WTC11 (cell line): ENCODE results near the gene SPACA7. TPM values are rescaled to one million over a fixed set of nuclear protein-coding genes. Genes with fewer than 3 reads are reported as not detected.

Experiments used
- ATAC-seq: fragments of 200-7000 bp; cut with Tn5 transposase; 2 replicates; pipeline ENCODE4 v1.10.0; 2021; ENCODE audit warnings: mild to moderate bottlenecking, moderate library complexity
- CTCF ChIA-PET: fragments of 300-600 bp; sonication (Branson Sonifier 250); formaldehyde crosslinking; loops from one replicate; lab custom pipeline; 2021; ENCODE audit warnings: antibody characterized with exemption; lab: Charles Lee
- POLR2A ChIA-PET: fragments of 350-600 bp; sonication (Branson Sonifier 250); formaldehyde crosslinking; loops from one replicate; lab custom pipeline; 2021; ENCODE audit warnings: antibody characterized with exemption; lab: Charles Lee
- DNase-seq: peaks from one replicate; pipeline ENCODE4 v3.0.0; 2021; ENCODE audit warnings: low spot score
- H3K27ac Mint-ChIP-seq: 2 replicates; pipeline ENCODE4 v1.8.0; 2021; ENCODE audit warnings: mixed read lengths
- H3K27me3 Mint-ChIP-seq: 2 replicates; pipeline ENCODE4 v1.8.0; 2021; ENCODE audit warnings: low read depth, mild to moderate bottlenecking, moderate library complexity, mixed read lengths
- H3K36me3 Mint-ChIP-seq: 2 replicates; pipeline ENCODE4 v1.8.0; 2021; ENCODE audit warnings: mixed read lengths
- H3K4me1 Mint-ChIP-seq: 2 replicates; pipeline ENCODE4 v1.8.0; 2022; ENCODE audit warnings: mixed read lengths
- H3K4me3 Mint-ChIP-seq: 2 replicates; pipeline ENCODE4 v1.8.0; 2021; ENCODE audit warnings: mild to moderate bottlenecking, moderate library complexity, mixed read lengths
- H3K9me3 Mint-ChIP-seq: 2 replicates; pipeline ENCODE4 v1.8.0; 2021; ENCODE audit warnings: mixed read lengths
- E2F4 ChIP-seq: sonication (generic); formaldehyde crosslinking; IDR thresholded peaks from 2 replicates; pipeline ENCODE4 v1.8.1; 2022; ENCODE audit warnings: low read depth, mild to moderate bottlenecking, moderate library complexity, missing genetic modification reagents, borderline replicate concordance
- E2F5 ChIP-seq: sonication (generic); formaldehyde crosslinking; IDR thresholded peaks from 2 replicates; pipeline ENCODE4 v1.8.1; 2022; ENCODE audit warnings: mild to moderate bottlenecking, moderate library complexity, missing genetic modification reagents
- FOXP1 ChIP-seq: sonication (generic); formaldehyde crosslinking; IDR thresholded peaks from 2 replicates; pipeline ENCODE4 v1.8.0; 2022; ENCODE audit warnings: missing genetic modification reagents, mild to moderate bottlenecking, moderate library complexity, borderline replicate concordance
- FOXP4 ChIP-seq: sonication (generic); formaldehyde crosslinking; IDR thresholded peaks from 2 replicates; pipeline ENCODE4 v1.8.0; 2022; ENCODE audit warnings: mild to moderate bottlenecking, missing genetic modification reagents
- GABPB1 ChIP-seq: sonication (generic); formaldehyde crosslinking; IDR thresholded peaks from 2 replicates; pipeline ENCODE4 v1.8.1; 2023; ENCODE audit warnings: mild to moderate bottlenecking, missing genetic modification reagents
- GTF2I ChIP-seq: fragments of 250-450 bp; sonication (Bioruptor Pico); conservative IDR thresholded peaks from 2 replicates; pipeline ENCODE4 v1.4.0; 2021; ENCODE audit warnings: mild to moderate bottlenecking
- IRF2 ChIP-seq: sonication (generic); formaldehyde crosslinking; IDR thresholded peaks from 2 replicates; pipeline ENCODE4 v1.8.0; 2022; ENCODE audit warnings: low read depth, missing genetic modification reagents, borderline replicate concordance
- OVOL2 ChIP-seq: fragments of 250-450 bp; sonication (Bioruptor Pico); IDR thresholded peaks from 2 replicates; pipeline ENCODE4 v1.9.0; 2021; ENCODE audit warnings: mild to moderate bottlenecking, borderline replicate concordance
- RELA ChIP-seq: sonication (generic); formaldehyde crosslinking; IDR thresholded peaks from 2 replicates; pipeline ENCODE4 v1.8.1; 2022; ENCODE audit warnings: missing genetic modification reagents, mild to moderate bottlenecking, borderline replicate concordance
- SOX15 ChIP-seq: fragments of 250-450 bp; sonication (Bioruptor Pico); IDR thresholded peaks from 2 replicates; pipeline ENCODE4 v1.9.0; 2021; ENCODE audit warnings: mild to moderate bottlenecking
- SP1 ChIP-seq: sonication (generic); formaldehyde crosslinking; conservative IDR thresholded peaks from 2 replicates; pipeline ENCODE4 v1.8.1; 2022; ENCODE audit warnings: missing genetic modification reagents
- TP53 ChIP-seq: sonication (generic); formaldehyde crosslinking; IDR thresholded peaks from 2 replicates; pipeline ENCODE4 v1.8.1; 2023; ENCODE audit warnings: mild to moderate bottlenecking, missing genetic modification reagents
- ZNF263 ChIP-seq: sonication (generic); formaldehyde crosslinking; IDR thresholded peaks from 2 replicates; pipeline ENCODE4 v1.8.1; 2022; ENCODE audit warnings: low read depth, mild to moderate bottlenecking, moderate library complexity, missing genetic modification reagents
- ZNF423 ChIP-seq: fragments of 250-450 bp; sonication (Bioruptor Pico); IDR thresholded peaks from 2 replicates; pipeline ENCODE4 v2.1.2; 2022; ENCODE audit warnings: mild to moderate bottlenecking, moderate library complexity
- total RNA-seq: library from RNA; stranded (reverse); gene quantifications from 3 replicates; pipeline ENCODE4 v1.2.3, GENCODE V29; 2021
- TF ChIP-seq, protein P1 (sequence below): sonication (generic); formaldehyde crosslinking; IDR thresholded peaks from 2 replicates; pipeline ENCODE4 v1.8.1; 2022; ENCODE audit warnings: missing genetic modification reagents, borderline replicate concordance
- TF ChIP-seq, protein P2 (sequence below): sonication (generic); formaldehyde crosslinking; conservative IDR thresholded peaks from 2 replicates; pipeline ENCODE4 v1.8.1; 2022; ENCODE audit warnings: mild to moderate bottlenecking, missing genetic modification reagents
- TF ChIP-seq, protein P3 (sequence below): fragments of 250-450 bp; sonication (Bioruptor Pico); IDR thresholded peaks from 2 replicates; pipeline ENCODE4 v1.8.0; 2021; ENCODE audit warnings: mild to moderate bottlenecking
- TF ChIP-seq, protein P4 (sequence below): sonication (generic); formaldehyde crosslinking; IDR thresholded peaks from 2 replicates; pipeline ENCODE4 v1.8.0; 2023; ENCODE audit warnings: missing genetic modification reagents
- TF ChIP-seq, protein P5 (sequence below): fragments of 250-450 bp; sonication (Bioruptor Pico); IDR thresholded peaks from 2 replicates; pipeline ENCODE4 v1.9.0; 2021; ENCODE audit warnings: mild to moderate bottlenecking, borderline replicate concordance

The SPACA7 gene
- total RNA-seq, 1 experiment from 2014 or later: not detected

DNA sequence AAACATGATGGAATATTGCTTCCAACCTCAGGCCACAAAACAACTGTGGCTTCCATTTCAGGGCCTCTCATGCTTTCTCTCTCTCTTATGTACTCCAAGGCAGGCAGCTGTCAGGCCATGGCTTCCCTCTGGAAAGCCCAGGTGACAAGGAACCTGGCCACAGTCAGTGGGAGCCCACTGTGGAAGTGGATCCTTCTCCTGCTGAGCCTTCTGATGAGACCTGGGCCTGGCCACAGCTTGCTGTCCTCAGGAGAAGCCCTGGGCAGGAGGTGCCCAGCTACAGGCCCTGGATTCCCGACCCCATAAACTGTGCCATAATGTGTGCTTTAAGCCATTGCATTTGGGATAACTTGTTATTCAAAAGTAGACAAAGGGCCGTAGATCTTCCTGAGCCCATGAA is 71.2 kb downstream of the SPACA7 start:
- Mint-ChIP-seq H3K4me1 (peaks cover 10% of the 10 kb centered on the region), H3K4me3 (no peak overlapping the region), H3K9me3 (no peaks in the 10 kb centered on the region), H3K27me3 (peaks cover 12% of the 10 kb centered on the region), H3K27ac (no peak overlapping the region), H3K36me3 (no peaks in the 10 kb centered on the region)
- DNase-seq (no peak), ATAC-seq (no peak)
- ChIA-PET CTCF (no interaction called here), POLR2A (no interaction called here)
- no peak for TF ChIP-seq GABPB1 (CRISPR knock-in tag)
- TF ChIP-seq, protein P1, sequence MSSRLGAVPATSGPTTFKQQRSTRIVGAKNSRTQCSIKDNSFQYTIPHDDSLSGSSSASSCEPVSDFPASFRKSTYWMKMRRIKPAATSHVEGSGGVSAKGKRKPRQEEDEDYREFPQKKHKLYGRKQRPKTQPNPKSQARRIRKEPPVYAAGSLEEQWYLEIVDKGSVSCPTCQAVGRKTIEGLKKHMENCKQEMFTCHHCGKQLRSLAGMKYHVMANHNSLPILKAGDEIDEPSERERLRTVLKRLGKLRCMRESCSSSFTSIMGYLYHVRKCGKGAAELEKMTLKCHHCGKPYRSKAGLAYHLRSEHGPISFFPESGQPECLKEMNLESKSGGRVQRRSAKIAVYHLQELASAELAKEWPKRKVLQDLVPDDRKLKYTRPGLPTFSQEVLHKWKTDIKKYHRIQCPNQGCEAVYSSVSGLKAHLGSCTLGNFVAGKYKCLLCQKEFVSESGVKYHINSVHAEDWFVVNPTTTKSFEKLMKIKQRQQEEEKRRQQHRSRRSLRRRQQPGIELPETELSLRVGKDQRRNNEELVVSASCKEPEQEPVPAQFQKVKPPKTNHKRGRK: no peak
- no peak for TF ChIP-seq RELA (CRISPR knock-in tag)
- no peak for TF ChIP-seq TP53 (CRISPR knock-in tag)
- TF ChIP-seq, protein P2, sequence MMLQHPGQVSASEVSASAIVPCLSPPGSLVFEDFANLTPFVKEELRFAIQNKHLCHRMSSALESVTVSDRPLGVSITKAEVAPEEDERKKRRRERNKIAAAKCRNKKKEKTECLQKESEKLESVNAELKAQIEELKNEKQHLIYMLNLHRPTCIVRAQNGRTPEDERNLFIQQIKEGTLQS: no peak
- no peak for TF ChIP-seq FOXP1
- no peak for TF ChIP-seq FOXP4 (CRISPR knock-in tag)
- no peak for TF ChIP-seq SOX15 (CRISPR knock-in tag)
- TF ChIP-seq GTF2I (CRISPR knock-in tag): no peak
- TF ChIP-seq ZNF263 (CRISPR knock-in tag): no peak
- no peak for TF ChIP-seq E2F5 (CRISPR knock-in tag)
- TF ChIP-seq ZNF423: no peak
- TF ChIP-seq, protein P3, sequence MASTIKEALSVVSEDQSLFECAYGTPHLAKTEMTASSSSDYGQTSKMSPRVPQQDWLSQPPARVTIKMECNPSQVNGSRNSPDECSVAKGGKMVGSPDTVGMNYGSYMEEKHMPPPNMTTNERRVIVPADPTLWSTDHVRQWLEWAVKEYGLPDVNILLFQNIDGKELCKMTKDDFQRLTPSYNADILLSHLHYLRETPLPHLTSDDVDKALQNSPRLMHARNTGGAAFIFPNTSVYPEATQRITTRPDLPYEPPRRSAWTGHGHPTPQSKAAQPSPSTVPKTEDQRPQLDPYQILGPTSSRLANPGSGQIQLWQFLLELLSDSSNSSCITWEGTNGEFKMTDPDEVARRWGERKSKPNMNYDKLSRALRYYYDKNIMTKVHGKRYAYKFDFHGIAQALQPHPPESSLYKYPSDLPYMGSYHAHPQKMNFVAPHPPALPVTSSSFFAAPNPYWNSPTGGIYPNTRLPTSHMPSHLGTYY (CRISPR knock-in tag): no peak
- TF ChIP-seq, protein P4, sequence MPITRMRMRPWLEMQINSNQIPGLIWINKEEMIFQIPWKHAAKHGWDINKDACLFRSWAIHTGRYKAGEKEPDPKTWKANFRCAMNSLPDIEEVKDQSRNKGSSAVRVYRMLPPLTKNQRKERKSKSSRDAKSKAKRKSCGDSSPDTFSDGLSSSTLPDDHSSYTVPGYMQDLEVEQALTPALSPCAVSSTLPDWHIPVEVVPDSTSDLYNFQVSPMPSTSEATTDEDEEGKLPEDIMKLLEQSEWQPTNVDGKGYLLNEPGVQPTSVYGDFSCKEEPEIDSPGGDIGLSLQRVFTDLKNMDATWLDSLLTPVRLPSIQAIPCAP (CRISPR knock-in tag): no peak

DNA sequence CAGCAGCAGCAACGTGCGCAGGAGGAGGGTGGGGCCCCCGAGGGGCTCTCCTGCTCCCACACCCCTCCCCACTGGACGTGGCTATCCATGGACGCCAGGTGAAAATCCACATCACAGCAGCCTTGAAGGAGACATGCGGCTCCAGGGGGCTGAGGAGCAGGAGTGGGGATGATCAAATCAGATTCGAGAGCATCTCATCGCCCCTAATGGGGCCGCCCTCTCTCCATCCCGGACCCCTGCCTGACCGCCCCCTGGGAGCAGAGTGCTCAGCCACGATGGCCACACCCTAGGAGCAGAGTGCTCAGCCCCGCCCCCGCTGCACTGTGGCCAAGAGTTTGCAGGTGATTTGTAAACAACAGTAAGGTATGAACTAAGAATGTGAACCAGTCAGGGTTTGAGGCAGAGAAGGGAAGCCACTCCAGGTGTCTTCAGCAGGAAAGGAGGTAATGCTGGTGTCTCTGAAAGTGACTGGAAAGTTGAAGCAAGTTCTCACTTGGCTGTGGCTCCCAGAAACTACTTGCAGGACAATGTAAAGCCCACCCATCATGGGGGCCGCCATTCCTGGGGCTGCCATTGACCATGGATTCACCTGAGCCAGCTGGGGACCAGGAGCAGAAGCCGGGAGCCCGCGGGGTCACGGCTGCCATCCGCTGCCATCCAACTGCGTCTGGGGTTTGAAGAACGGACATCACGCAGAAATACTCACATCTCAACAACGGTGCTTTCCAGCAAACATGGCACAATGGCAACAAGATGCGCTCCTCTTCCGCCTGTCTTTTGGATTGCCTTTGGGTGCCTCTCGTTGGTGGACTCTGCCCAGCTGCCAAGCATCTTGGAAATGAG is 71.8 kb downstream of the SPACA7 start:
- Mint-ChIP-seq H3K4me3 (no peak overlapping the region), H3K27me3 (peaks cover 12% of the 10 kb centered on the region), H3K36me3 (no peaks in the 10 kb centered on the region), H3K4me1 (peaks cover 9% of the 10 kb centered on the region), H3K9me3 (no peaks in the 10 kb centered on the region), H3K27ac (no peak overlapping the region)
- CTCF ChIA-PET: no interaction called here
- TF ChIP-seq ZNF263 (CRISPR knock-in tag) (no peak), OVOL2 (CRISPR knock-in tag) (no peak), IRF2 (CRISPR knock-in tag) (no peak), SP1 (no peak), E2F4 (no peak)
- TF ChIP-seq, protein P5, sequence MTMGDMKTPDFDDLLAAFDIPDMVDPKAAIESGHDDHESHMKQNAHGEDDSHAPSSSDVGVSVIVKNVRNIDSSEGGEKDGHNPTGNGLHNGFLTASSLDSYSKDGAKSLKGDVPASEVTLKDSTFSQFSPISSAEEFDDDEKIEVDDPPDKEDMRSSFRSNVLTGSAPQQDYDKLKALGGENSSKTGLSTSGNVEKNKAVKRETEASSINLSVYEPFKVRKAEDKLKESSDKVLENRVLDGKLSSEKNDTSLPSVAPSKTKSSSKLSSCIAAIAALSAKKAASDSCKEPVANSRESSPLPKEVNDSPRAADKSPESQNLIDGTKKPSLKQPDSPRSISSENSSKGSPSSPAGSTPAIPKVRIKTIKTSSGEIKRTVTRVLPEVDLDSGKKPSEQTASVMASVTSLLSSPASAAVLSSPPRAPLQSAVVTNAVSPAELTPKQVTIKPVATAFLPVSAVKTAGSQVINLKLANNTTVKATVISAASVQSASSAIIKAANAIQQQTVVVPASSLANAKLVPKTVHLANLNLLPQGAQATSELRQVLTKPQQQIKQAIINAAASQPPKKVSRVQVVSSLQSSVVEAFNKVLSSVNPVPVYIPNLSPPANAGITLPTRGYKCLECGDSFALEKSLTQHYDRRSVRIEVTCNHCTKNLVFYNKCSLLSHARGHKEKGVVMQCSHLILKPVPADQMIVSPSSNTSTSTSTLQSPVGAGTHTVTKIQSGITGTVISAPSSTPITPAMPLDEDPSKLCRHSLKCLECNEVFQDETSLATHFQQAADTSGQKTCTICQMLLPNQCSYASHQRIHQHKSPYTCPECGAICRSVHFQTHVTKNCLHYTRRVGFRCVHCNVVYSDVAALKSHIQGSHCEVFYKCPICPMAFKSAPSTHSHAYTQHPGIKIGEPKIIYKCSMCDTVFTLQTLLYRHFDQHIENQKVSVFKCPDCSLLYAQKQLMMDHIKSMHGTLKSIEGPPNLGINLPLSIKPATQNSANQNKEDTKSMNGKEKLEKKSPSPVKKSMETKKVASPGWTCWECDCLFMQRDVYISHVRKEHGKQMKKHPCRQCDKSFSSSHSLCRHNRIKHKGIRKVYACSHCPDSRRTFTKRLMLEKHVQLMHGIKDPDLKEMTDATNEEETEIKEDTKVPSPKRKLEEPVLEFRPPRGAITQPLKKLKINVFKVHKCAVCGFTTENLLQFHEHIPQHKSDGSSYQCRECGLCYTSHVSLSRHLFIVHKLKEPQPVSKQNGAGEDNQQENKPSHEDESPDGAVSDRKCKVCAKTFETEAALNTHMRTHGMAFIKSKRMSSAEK (CRISPR knock-in tag): no peak
- DNase-seq (no peak), ATAC-seq (no peak)
- POLR2A ChIA-PET: no interaction called here
